ENCODE measurements around the gene PAX7. TPM values are rescaled to one million over a fixed set of nuclear protein-coding genes. Genes with fewer than 3 reads are reported as not detected.

PAX7 gene
- total RNA-seq, 1 experiment from 2014 or later = not detected

DNA sequence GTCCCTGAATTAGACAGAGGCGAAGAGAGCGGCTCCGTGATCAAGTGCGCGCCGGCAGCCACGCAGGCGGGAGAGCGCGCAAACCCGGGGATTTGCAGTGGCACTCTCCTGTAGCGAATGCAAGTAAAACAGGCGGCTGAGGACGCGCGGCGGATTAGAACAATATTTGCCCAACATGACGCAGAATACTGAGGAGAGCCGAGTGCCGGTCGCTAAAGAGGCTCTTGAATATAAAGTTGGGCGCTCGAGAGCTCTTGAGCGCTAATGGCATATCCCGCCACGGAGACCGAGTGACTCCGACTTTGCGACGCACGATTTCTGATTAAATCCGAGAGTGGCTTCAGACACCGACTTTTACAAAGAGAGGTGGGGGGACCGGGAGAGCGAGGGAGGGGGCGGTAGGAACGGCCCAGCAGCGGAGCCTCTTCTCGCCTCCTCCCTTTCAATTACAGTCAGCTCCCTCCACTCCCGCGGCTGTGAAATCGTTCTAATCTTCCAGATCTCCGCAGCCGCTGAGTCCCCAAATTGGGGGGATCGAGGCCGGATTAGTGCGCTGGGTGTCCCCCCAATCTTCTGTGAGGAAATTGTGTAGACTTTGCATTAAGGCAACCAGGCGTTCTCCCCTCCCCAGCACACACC, 2.3 kb downstream of the PAX7 start:
- H3K4me3 ChIP-seq = no peak overlapping the region
- no peaks in the 10 kb centered on the region for H3K4me1 ChIP-seq (replicated peaks)
- no peak for DNase-seq (ENCODE audit: low read depth in 1 of 2, low spot score in 2 of 2)
- H3K9me3 ChIP-seq (replicated peaks) = peaks cover 11% of the 10 kb centered on the region
- no peak overlapping the region for H3K27ac ChIP-seq
- H3K36me3 ChIP-seq = no peaks in the 10 kb centered on the region
- peaks cover 90% of the 10 kb centered on the region for H3K27me3 ChIP-seq (replicated peaks)

DNA sequence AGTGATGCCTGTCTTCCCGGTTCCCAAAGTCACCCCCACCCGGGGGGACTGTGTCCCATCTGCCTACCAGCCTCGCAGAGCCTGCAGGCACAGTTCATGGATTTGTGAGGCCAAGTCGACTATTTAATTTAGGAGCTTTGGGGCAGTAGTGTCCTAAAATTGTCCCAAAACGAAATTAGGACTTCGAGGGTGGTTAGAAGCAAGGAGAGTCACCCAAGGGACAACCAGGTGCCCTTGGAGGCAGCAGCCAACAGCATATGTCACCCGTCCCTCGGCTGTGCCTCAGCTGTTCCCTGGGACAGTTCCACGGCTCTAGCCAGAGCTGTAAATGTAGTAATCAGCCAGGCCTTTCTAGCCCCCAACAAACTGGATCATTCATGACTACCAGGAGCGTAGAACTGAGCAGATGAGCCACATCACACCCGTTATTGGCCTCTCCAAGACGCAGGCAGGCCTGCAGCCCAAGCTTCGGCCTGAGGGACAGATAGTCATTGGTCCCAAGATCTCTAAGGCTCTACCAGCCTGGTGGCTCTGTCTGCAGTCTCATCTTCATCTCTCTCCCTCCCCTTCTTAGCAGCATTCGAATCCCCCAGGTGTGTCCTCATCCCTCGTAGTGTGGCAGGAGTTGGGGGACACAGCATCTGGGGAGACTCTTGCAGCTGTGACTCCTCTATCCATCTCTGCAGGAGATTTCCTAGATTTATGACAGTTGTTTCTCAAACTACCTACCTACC, 2.9 kb downstream of the PAX7 start:
- Histone ChIP-seq H3K36me3 (no peaks in the 10 kb centered on the region), H3K27me3 (replicated peaks) (peaks cover 93% of the 10 kb centered on the region), H3K27ac (no peak overlapping the region), H3K4me3 (no peak overlapping the region), H3K4me1 (replicated peaks) (no peaks in the 10 kb centered on the region), H3K9me3 (replicated peaks) (peaks cover 11% of the 10 kb centered on the region)
- DNase-seq (ENCODE audit: low read depth in 1 of 2, low spot score in 2 of 2) = no peak

DNA sequence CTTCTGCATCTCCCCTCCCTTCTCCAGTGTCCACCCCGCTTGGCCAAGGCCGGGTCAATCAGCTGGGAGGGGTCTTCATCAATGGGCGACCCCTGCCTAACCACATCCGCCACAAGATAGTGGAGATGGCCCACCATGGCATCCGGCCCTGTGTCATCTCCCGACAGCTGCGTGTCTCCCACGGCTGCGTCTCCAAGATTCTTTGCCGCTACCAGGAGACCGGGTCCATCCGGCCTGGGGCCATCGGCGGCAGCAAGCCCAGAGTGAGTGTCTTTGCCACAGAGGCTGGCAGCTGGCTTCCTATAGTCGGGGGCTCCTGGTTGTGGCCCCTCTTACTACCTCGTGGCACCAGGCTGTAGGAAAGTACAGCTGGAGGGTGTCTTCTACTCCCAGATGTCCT, 3.6 kb downstream of the PAX7 start:
- no peak overlapping the region for H3K4me3 ChIP-seq
- peaks cover 93% of the 10 kb centered on the region for H3K27me3 ChIP-seq (replicated peaks)
- H3K9me3 ChIP-seq (replicated peaks) = peaks cover 11% of the 10 kb centered on the region
- H3K4me1 ChIP-seq (replicated peaks) = no peaks in the 10 kb centered on the region
- no peaks in the 10 kb centered on the region for H3K36me3 ChIP-seq
- H3K27ac ChIP-seq = no peak overlapping the region
- no peak for DNase-seq (ENCODE audit: low read depth in 1 of 2, low spot score in 2 of 2)

DNA sequence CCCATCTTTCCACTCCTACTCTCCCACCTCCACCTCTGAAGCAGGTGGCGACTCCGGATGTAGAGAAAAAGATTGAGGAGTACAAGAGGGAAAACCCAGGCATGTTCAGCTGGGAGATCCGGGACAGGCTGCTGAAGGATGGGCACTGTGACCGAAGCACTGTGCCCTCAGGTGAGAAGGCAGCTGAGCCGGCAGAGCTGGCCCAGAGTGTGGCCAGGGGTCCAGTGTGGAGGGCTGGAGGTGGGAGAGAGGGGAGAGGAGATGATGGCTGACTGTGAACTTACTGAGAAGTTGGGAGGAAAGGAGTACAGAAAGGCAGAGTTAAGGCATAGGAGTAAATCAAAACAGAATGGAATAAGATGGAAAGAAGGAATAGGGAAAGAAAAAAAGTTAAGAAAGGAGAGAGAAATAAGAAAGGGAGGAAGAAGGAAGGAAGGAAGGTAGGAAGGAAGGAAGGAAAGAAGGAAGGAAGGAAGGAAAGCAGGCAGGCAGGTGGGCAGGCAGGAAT, 4.5 kb downstream of the PAX7 start:
- Histone ChIP-seq H3K9me3 (replicated peaks) (peaks cover 11% of the 10 kb centered on the region), H3K27ac (no peak overlapping the region), H3K27me3 (replicated peaks) (peaks cover 93% of the 10 kb centered on the region), H3K4me1 (replicated peaks) (no peaks in the 10 kb centered on the region), H3K36me3 (no peaks in the 10 kb centered on the region), H3K4me3 (no peak overlapping the region)
- no peak for DNase-seq (ENCODE audit: low read depth in 1 of 2, low spot score in 2 of 2)

DNA sequence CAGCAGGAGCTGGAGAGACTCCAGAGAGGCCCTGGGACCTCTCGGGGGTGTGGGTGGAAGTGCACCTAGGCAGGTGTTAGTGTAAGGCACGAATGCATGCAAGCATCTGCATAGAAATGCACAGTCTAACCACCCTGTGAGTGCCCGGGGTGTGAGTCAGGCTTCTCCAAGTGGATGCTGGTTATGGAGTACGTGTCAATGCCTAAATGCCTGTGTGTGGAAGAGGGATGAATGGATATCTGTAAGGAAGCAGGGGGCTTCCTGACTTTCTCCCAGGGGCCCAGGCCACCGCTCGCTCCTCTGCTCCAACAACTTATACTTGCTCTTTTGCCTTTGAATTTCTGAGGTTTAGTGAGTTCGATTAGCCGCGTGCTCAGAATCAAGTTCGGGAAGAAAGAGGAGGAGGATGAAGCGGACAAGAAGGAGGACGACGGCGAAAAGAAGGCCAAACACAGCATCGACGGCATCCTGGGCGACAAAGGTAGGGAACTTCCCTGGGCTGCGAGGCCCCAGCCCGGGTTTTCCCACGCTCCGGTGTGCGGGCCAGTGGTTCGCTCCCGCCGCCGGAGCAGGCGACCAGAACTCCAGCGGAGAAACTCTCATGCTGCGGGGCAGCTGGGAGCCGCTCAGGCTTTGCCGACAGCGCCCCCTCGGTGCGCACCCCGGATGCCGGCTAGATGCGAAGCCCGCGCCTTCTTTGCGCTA, 5.4 kb downstream of the PAX7 start:
- Histone ChIP-seq H3K9me3 (replicated peaks) (peaks cover 11% of the 10 kb centered on the region), H3K36me3 (no peaks in the 10 kb centered on the region), H3K27me3 (replicated peaks) (peaks cover 93% of the 10 kb centered on the region), H3K27ac (no peak overlapping the region), H3K4me3 (no peak overlapping the region), H3K4me1 (replicated peaks) (no peaks in the 10 kb centered on the region)
- DNase-seq (ENCODE audit: low read depth in 1 of 2, low spot score in 2 of 2) = no peak

DNA sequence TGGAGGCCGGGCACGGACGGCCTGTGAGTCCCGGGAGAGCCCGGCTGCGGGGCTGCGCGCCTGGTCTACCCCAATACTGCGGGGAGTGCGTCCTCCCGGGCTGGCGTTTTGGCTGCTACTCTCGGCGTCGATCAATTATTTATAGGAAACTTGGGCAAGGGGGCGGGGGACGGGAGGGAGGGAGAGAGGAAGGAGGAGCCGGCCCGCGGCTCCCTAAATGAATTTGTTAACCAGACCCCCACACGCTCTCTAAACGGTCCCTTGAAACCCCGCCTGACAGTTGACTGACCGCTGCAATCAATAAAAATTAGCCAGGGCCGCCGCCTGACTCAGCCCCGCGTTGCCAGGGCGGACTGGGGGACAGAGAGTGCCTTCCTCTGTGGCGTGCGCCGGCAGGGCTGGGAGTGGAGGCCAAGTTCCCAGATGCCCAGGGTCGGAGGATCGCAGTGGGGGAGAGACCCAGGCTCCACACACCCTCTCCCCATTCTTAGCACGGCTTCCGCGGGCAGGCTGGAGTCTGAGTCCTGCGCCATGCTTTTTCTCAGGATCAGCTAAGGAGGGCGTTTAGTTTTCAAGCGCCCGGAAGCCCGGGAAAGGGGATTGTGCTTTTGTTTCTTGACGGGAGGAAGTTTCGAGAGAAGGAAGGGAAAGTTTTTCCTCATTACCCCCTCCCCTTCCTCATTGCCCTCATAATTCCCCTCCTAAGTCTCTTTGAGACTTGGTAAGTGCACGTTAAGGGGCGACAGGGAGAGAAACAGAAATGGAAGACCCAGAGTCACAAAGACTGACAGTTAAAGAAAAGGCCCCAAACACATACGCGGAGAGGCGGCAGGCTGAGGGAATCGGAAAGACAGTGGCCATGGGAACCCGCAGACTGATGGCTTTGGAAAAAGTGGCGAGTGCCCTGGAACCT, 6.2 kb downstream of the PAX7 start:
- H3K27me3 ChIP-seq (replicated peaks) = peaks cover 93% of the 10 kb centered on the region
- no peaks in the 10 kb centered on the region for H3K36me3 ChIP-seq
- peaks cover 8% of the 10 kb centered on the region for H3K9me3 ChIP-seq (replicated peaks)
- no peak overlapping the region for H3K27ac ChIP-seq
- no peak for DNase-seq (ENCODE audit: low read depth in 1 of 2, low spot score in 2 of 2)
- H3K4me1 ChIP-seq (replicated peaks) = no peaks in the 10 kb centered on the region
- no peak overlapping the region for H3K4me3 ChIP-seq

DNA sequence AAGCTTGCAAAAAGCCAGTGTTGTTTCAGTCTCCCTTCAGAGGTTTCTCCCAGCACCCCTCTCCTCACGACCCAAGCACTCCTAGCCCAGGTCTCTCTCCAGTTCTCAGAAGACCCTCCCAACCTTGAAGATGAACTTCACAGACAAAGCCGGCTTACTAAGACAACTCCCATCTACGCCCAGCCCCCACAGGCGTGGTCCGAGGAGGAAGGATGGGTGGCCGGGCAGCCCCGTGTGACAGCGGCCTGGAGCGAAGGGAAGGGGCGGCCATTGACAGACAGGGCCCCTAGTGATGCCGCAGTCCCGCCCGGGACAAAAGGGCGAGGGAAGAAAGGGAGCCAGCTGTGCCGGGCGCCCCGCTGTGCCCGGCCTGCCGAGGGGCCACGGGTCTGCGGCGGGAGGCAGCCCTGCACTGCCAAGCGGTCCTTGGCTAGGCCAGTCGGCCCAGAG, 6.9 kb downstream of the PAX7 start:
- no peak overlapping the region for H3K27ac ChIP-seq
- DNase-seq (ENCODE audit: low read depth in 1 of 2, low spot score in 2 of 2) = no peak
- no peak overlapping the region for H3K4me3 ChIP-seq
- H3K4me1 ChIP-seq (replicated peaks) = no peaks in the 10 kb centered on the region
- H3K9me3 ChIP-seq (replicated peaks) = peaks cover 3% of the 10 kb centered on the region; the same call in 1 of the 2 replicates
- no peaks in the 10 kb centered on the region for H3K36me3 ChIP-seq
- peaks cover 92% of the 10 kb centered on the region for H3K27me3 ChIP-seq (replicated peaks)

DNA sequence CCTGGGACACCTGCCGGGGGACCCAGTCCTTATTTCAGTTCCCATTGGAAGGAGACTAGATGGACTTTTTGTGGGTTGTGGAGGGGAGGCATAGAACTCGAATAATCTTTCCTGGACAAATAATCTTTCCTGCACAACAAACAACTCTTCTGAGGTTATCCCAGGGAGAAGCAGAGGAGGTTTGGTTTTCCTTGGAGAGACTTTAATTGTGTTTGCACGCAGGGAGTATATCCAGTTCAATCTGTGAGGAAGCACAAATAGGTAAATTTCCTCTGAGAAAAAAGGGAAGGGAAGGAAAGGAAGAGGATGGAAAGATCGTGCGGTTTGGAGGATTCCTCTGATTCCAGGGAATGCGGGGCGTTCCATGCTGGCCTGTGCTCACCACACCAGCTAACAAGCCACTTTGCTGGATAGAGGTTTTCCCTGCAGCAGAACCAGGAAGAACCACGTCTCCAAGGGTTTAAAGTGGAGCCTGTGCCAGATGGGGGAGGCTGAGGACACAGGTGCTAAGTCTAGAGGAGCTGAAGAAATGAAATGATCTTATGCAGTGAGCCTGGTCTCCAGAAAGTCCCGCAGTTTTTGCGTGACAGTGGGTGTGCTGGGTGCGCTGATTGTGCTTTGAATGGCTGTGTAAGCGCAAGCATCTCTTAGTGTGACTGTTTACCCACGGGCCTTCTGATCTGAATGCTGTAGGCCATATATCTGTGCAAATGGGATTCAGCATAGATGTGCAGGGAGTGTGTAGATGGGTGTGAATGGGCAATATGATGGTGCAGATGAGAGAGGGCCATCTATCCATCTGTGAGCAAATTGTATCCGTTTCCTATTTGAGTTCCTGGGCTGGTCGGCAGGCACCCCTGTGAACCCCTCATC, 7.6 kb downstream of the PAX7 start:
- H3K36me3 ChIP-seq = no peaks in the 10 kb centered on the region
- DNase-seq (ENCODE audit: low read depth in 1 of 2, low spot score in 2 of 2) = no peak

DNA sequence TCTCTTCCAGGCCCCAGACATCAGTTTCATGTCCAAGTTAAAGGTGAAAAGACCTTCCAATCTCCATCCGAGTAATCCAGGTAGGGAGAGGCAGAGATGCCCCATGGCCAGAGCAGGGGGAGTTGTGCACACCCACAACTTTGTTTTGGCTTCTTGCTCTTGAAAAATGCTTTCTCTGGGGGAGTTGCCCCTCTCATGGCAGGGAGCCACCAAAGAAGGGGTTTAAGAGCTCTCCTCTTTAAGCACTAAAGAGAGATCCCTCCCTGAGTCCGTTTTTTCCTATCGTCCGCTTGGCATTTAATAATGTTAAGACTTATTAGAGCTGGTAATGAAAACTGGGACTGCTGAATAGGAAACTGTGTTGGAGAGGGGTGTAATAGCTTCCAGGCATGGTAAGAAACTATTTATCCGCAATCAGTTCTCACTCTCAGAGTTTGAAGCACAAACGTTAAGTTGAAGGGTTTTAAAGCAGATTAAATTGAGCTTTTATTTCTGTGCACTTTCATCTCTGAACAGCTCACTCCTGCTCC, 8.3 kb downstream of the PAX7 start:
- Histone ChIP-seq H3K4me1 (replicated peaks) (no peaks in the 10 kb centered on the region), H3K27ac (no peak overlapping the region), H3K27me3 (replicated peaks) (peaks cover 91% of the 10 kb centered on the region), H3K9me3 (replicated peaks) (no peaks in the 10 kb centered on the region; the same call in 1 of the 2 replicates), H3K4me3 (no peak overlapping the region), H3K36me3 (no peaks in the 10 kb centered on the region)
- no peak for DNase-seq (ENCODE audit: low read depth in 1 of 2, low spot score in 2 of 2)

More for the DNA sequence above, 7.6 kb downstream of the PAX7 start:
- Histone ChIP-seq H3K27me3 (replicated peaks) (peaks cover 91% of the 10 kb centered on the region), H3K4me1 (replicated peaks) (no peaks in the 10 kb centered on the region), H3K4me3 (no peak overlapping the region), H3K9me3 (replicated peaks) (peaks cover 1% of the 10 kb centered on the region; the same call in 1 of the 2 replicates), H3K27ac (no peak overlapping the region)

DNA sequence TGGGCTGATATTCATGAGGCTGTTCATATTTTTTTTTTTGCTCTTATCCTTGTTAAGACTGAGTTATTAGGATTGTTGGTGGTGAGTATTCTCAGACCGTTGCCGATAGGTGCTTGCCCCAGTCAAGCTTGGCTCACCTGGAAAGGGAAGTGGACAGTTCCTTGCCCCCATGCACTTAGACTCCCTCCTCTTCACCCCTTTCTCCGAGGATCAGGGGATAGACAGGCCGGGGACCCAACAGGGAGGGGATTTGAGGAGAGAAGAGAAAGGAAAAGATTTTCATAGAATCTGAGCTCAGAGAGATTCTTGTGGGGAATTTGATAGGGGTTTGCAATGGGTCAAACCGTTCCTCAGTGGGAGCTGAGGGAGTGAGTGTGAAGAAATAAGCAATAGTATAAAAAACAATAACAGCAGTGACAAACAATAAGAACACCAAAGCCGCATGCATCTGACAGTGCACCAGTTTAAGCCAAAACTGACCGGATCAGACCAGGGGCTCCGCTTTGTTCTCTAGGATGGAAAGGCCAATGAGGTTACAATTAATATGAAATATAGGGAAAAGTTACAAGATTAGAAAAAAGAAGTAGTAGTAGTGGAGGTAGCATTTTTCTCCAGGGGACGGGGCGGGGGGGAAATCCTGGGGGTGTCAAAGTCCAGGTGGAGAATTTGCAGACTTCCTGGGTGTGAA, 8.9 kb downstream of the PAX7 start:
- no peak for DNase-seq (ENCODE audit: low read depth in 1 of 2, low spot score in 2 of 2)
- Histone ChIP-seq H3K27me3 (replicated peaks) (peaks cover 91% of the 10 kb centered on the region), H3K9me3 (replicated peaks) (no peaks in the 10 kb centered on the region), H3K27ac (no peak overlapping the region), H3K4me3 (no peak overlapping the region), H3K4me1 (replicated peaks) (no peaks in the 10 kb centered on the region), H3K36me3 (no peaks in the 10 kb centered on the region)

DNA sequence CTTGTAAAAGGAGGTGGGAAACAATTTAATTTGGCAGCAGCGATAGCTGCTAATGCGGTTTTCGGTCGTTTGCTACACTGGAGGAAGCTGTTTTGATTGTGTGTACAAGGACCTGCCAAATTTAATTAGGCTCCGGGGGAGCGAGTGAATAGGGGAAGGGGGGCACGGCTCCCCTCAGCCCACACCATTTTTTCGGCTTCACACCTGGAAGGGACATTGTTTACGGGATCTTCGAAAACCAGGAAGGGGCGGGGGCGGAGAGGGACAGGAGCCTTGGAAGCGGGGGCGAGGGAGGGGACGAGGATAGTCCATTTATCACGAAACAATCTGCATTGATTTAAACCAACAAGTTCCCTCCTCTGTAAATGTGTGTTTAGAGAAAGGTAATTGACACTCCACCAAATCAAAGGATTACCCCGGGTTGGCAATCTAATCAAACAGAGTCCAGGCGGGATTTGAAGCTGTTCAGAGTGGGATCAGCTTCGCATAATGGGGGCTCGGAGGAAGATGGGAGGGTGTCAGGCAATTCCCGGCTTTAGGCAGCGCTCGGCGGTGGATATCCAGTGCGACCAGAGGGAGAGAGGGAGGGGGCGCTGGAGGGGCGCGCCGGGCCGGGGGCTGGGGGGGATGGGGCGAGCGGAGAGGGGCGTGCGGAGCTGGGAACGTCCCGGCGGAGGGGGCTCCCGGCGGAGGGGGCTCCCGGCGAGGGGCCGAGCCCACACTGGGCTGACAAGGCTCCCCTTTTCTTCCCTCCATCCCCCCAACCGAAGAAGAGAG, 9.8 kb downstream of the PAX7 start:
- H3K4me3 ChIP-seq = no peak overlapping the region
- H3K36me3 ChIP-seq = no peaks in the 10 kb centered on the region
- H3K4me1 ChIP-seq (replicated peaks) = no peaks in the 10 kb centered on the region
- DNase-seq (ENCODE audit: low read depth in 1 of 2, low spot score in 2 of 2) = no peak
- H3K27ac ChIP-seq = no peak overlapping the region
- peaks cover 91% of the 10 kb centered on the region for H3K27me3 ChIP-seq (replicated peaks)
- no peaks in the 10 kb centered on the region for H3K9me3 ChIP-seq (replicated peaks)

Measured in SJSA1 (cell line).